Erythroblast (primary cell): Measurements from ENCODE around the gene XRCC2.

Experiments used
- GATA1 ChIP-seq: IDR thresholded peaks from 2 replicates; pipeline ENCODE4 v1.6.1; 2011; ENCODE audit warnings: low read depth, mild to moderate bottlenecking, control low read depth, low read length, moderate library complexity
- POLR2A ChIP-seq: IDR thresholded peaks from 2 replicates; pipeline ENCODE4 v1.6.1; 2011; ENCODE audit warnings: mild to moderate bottlenecking, low read length

GRCh38 chr7:152637920-152638580, 37.9 kb downstream of the XRCC2 start:
- TF ChIP-seq POLR2A: no peak
- TF ChIP-seq GATA1: no peak
